Stimulated activated naive CD8-positive, alpha-beta T cell treated with anti-CD3 and anti-CD28 coated beads, Interleukin-15, Interleukin-2, amounts not matched to agents 100 ng/mL and 50 ng/mL, for 24 hours (primary cell): ENCODE results near the gene PGPEP1.

ENCODE experiments used
- H3K27ac Mint-ChIP-seq: one replicate; pipeline ENCODE4 v1.8.0; 2021; ENCODE audit warnings: mild to moderate bottlenecking, mixed read lengths
- H3K27me3 Mint-ChIP-seq: one replicate; pipeline ENCODE4 v1.8.0; 2021; ENCODE audit warnings: mixed read lengths
- H3K36me3 Mint-ChIP-seq: one replicate; pipeline ENCODE4 v1.8.0; 2021; ENCODE audit warnings: low read depth, mixed read lengths
- H3K4me1 Mint-ChIP-seq: one replicate; pipeline ENCODE4 v1.8.0; 2021; ENCODE audit warnings: low read depth, mixed read lengths
- H3K4me3 Mint-ChIP-seq: one replicate; pipeline ENCODE4 v1.8.0; 2021; ENCODE audit warnings: mild to moderate bottlenecking, mixed read lengths
- H3K9me3 Mint-ChIP-seq: one replicate; pipeline ENCODE4 v1.8.0; 2021; ENCODE audit warnings: mixed read lengths

Gene PGPEP1

DNA sequence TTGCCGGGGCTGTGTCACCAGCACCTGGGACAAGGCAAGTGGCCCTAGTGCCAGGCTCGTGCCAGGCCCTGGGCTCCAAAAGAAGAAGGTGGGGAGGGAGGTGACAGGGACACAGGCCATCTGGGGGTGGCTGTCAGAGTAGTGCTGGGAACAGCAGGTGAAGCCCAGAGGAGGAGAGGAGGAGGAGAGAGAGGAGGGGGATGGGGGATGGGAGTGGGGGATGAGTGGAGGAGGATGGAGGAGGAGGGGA, 36.3 kb upstream of the PGPEP1 start:
- peak overlapping the region; percentile 84 for H3K4me3 Mint-ChIP-seq
- H3K4me1 Mint-ChIP-seq = peaks cover 62% of the 10 kb centered on the region

DNA sequence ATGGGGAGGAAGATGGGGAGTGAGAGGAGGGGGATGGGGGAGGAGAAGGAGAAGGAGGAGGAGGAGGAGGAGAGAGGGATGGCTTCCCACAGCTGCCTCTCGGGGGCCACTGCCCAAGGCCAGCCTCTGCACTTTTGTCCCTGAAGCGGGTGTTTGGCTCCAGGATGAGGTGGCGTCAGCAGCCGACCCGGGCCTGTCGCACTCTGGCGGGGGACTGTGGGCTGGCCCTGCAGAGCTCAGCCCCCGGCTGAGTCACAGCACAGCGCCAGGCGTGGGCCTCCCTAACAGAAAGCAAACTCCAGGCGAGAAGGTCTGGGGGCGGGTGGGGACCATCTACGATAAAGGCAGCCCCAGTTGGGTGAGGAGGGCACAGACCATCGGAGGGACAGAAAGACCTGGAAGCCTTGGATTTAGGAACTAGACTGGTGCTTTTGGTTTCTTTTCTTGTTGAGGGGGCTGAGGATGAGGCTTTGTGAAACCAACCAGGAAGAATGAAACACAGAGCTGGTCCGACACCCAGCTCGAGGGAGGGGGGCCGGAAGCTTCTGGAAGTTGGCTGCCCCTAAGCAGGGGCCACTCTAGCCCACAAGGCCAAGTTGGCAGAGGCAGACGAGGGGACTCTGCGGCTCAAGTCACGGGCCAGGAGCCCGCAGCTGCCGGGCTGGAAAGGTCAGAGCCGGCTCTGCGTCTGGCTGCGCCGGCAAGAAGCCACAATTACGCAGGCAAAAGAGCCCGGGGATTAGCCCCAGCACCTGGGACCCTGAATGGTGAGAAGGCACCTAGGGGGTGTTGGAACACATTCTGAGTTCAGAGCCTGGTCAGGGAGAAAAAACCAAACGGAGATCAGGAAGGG, 35.7 kb upstream of the PGPEP1 start:
- peaks cover 29% of the 10 kb centered on the region for H3K36me3 Mint-ChIP-seq
- no peaks in the 10 kb centered on the region for H3K9me3 Mint-ChIP-seq
- no peaks in the 10 kb centered on the region for H3K27me3 Mint-ChIP-seq
- H3K27ac Mint-ChIP-seq = peak overlapping the region; percentile 95
- H3K4me1 Mint-ChIP-seq = peaks cover 58% of the 10 kb centered on the region
- H3K4me3 Mint-ChIP-seq = peak overlapping the region; percentile 84

More for the DNA sequence above, 36.3 kb upstream of the PGPEP1 start:
- peak overlapping the region; percentile 95 for H3K27ac Mint-ChIP-seq
- peaks cover 28% of the 10 kb centered on the region for H3K36me3 Mint-ChIP-seq
- H3K27me3 Mint-ChIP-seq = no peaks in the 10 kb centered on the region
- H3K9me3 Mint-ChIP-seq = no peaks in the 10 kb centered on the region

DNA sequence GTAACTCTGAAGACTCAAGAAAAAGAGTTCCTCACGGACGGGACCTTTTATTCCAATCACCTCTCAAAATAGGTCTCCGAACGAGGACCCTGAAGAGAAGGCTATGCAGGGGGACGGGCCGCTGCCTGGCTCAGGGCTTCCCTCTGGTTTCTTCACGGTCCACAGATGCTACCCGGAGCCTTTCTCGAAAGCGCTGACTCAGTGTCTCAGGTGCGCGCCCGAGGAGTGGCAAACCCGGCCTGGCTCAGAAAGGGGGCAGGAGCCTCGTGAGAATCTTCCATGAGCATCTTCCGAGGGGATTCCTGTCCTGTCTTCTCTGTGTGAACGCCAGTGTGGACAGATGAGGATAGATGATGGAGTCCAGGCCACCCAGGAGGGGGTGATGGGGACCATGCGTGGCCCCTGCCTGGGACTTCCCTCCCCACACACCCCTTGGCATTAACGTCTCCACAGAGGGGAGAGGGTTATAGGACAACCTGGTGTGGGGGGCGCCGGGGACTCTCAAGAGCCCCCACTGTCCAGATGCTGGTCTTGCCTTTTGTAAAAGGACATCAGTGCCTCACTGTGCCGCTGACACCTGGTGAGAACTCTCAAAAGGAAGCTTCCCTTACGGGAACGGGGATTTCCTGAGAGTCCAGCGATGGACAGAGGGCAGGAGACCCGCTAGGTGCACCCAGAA, 34.0 kb upstream of the PGPEP1 start:
- Mint-ChIP-seq H3K9me3 (no peaks in the 10 kb centered on the region), H3K27me3 (no peaks in the 10 kb centered on the region), H3K4me1 (peaks cover 62% of the 10 kb centered on the region), H3K27ac (peak overlapping the region; percentile 95), H3K36me3 (peaks cover 29% of the 10 kb centered on the region), H3K4me3 (peak overlapping the region; percentile 84)

DNA sequence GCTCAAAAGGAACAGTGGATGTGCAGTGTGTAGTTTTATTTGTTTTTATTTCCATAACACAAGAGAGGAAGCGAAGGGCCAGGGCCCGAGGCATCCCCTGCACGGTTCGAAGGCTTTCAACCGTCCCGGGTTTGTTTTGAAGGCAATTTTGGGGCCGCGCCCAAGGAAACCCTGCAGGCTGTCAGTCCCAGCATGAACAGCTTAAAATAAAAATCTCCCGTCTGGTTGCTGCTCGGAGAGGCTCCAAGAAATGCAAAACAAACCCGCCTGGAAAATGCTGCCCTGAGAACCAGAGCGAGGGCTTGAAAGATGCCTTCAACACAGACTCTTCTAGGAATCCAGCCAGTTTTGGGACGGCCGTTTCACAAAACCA, 33.5 kb upstream of the PGPEP1 start:
- H3K4me3 Mint-ChIP-seq = peak overlapping the region; percentile 54

DNA sequence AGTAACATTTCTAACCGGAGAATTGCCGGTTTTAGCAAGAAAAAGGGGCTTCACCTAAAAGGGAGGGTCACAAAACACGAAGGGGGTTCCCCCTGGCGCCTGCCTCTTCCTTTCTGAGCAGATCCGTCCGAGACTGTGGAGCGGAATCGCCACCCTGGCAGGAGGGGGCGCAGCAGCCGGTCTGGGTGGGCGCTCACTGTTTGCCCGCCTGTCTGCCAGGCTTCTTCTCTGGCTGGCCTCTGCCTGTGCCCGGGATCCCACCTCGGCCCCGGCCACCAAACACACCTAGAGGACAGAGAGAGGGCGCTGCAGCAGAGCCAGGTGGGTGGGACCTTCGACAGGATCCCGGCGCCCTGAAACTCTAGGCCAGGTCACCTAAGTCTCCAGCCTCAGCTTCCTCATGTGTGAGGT, 33.1 kb upstream of the PGPEP1 start:
- no peaks in the 10 kb centered on the region for H3K27me3 Mint-ChIP-seq
- peak overlapping the region; percentile 54 for H3K4me3 Mint-ChIP-seq
- H3K36me3 Mint-ChIP-seq = peaks cover 29% of the 10 kb centered on the region
- peak overlapping the region; percentile 95 for H3K27ac Mint-ChIP-seq
- H3K9me3 Mint-ChIP-seq = no peaks in the 10 kb centered on the region
- peaks cover 54% of the 10 kb centered on the region for H3K4me1 Mint-ChIP-seq

More for the DNA sequence above, 33.5 kb upstream of the PGPEP1 start:
- Mint-ChIP-seq H3K36me3 (peaks cover 29% of the 10 kb centered on the region), H3K27ac (peak overlapping the region; percentile 95), H3K4me1 (peaks cover 58% of the 10 kb centered on the region), H3K27me3 (no peaks in the 10 kb centered on the region), H3K9me3 (no peaks in the 10 kb centered on the region)

DNA sequence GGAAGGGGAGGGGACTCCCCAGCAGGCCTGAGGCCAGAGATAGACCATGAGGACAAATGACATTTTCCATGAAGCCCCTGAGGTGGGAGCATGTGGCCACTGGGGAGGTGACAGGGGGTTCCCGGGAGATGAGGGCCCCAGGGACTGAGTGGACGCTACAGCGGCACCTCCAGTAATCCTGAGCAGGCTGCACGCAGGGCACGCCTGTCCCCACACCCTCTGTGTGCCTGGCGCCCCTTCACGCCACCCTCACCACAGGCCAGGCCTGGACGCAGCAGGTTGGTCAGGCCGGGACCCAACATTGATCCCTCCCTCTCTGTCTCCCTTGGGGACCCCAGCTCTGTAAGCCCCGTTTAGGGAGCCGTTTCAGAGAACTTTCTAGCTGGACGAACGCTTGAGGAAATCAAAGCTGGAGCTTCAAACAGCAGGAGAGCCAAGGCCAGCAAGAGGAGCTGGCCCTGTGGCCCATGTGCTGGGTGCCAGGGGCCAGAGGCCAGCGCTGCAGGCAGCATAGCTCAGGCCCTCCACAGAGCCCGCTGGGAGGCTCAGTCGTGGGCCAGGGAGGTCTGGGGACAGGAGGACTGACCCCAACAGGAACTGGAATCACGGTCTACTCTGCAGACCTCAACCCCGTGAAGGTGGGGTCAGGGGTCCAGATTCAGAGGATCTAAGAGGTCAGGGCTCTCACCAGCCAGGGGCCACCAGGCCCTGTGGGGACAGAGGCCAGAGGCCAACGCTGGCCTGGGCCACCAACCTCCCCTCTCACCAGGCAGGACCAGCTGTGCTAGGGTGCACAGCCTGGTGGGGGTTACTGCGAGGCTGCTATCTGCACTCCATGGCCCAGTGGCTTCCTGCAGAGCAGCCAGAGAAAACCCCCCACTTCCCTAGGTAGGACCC, 32.1 kb upstream of the PGPEP1 start:
- Mint-ChIP-seq H3K9me3 (no peaks in the 10 kb centered on the region), H3K36me3 (peaks cover 36% of the 10 kb centered on the region), H3K27me3 (no peaks in the 10 kb centered on the region), H3K4me1 (peaks cover 48% of the 10 kb centered on the region), H3K4me3 (no peak overlapping the region), H3K27ac (peak overlapping the region; percentile 31)

DNA sequence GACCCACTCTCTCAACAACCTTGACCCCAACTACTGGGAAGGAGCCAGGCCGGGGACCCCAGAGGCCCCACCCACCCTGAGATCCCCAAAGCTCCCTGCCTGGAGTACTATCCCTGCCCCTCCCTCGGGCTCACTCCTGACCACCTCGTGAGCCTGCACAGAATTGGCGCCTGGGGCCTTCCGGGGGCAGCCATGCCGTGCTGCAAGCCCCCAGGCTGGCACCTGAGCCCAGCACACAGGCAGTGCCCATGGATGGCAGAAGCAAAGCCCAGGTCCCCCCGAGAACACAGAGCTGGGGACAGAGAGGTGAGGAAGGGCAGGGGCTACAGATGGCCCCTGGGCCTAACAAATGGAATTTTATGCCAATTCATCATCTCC, 31.5 kb upstream of the PGPEP1 start:
- H3K4me3 Mint-ChIP-seq = no peak overlapping the region
- no peaks in the 10 kb centered on the region for H3K27me3 Mint-ChIP-seq
- H3K36me3 Mint-ChIP-seq = peaks cover 38% of the 10 kb centered on the region
- H3K9me3 Mint-ChIP-seq = no peaks in the 10 kb centered on the region
- peaks cover 41% of the 10 kb centered on the region for H3K4me1 Mint-ChIP-seq
- H3K27ac Mint-ChIP-seq = no peak overlapping the region

DNA sequence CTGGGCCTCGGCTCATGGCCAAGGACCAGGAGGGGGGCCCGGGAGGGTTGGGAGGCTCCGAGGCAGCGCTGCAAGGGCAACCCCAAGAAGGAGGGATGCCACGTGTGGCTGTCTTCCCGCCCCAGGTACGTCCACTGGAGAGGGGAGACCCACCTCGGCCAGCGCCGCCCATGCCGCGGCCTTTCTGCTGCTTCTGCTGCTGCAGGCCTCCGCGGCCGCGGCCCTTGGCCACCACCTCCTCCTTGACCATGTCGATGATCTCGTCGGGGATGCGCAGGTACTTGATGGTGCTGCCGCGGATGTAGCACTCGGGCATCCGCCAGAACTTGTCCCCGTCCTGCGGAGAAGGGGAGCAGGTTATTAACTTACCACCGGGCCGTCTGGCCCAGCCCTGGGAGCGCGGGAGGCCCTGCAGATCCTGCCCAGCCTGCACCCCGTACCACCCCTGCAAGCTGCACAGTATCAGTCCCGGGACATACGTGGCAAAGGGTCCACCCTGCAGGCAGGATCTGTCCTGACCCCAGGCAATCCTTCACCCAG, 30.8 kb upstream of the PGPEP1 start:
- Mint-ChIP-seq H3K4me1 (peaks cover 41% of the 10 kb centered on the region), H3K27ac (no peak overlapping the region), H3K4me3 (no peak overlapping the region), H3K36me3 (peaks cover 43% of the 10 kb centered on the region), H3K9me3 (no peaks in the 10 kb centered on the region), H3K27me3 (no peaks in the 10 kb centered on the region)

DNA sequence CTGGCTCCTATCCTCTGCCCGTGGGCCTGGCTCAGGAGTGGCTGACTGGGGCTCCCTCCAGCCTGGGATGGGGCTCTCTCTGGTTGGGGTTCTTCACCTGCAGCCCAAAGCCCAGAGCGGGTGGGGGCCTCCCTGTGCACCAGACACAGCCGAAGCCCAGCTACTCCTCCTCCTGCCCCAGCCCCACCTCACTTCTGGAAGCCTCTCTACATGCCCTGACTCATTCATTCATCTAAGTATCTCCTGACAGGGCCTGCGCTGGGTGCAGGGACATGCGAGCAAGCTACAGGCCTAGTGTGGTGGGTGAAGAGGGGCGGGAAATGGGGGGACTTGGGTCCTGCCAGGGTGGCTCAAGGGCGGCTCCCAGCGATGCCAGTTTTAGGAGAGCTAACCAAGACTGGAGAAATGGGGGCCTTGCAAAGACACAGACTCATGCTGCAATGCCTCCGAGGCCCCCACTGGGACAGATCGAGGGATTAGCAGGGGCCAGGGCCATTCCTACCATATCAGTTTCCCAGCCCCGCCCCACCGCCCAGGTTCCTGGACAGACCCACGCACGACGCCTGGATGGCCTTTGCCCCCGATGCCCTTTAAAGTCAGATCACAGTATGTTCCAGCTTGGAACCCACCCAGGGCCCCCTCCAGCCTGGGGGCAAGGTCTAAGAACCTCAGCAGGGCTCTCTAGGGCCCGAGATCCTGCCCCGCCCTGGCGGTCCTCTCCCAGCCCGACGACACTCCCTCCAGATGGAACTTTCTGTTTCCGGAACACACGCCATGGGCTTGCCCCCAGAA, 30.1 kb upstream of the PGPEP1 start:
- no peak overlapping the region for H3K4me3 Mint-ChIP-seq
- no peaks in the 10 kb centered on the region for H3K9me3 Mint-ChIP-seq
- no peaks in the 10 kb centered on the region for H3K27me3 Mint-ChIP-seq
- H3K36me3 Mint-ChIP-seq = peaks cover 38% of the 10 kb centered on the region
- peak overlapping the region; percentile 49 for H3K27ac Mint-ChIP-seq
- peaks cover 34% of the 10 kb centered on the region for H3K4me1 Mint-ChIP-seq

DNA sequence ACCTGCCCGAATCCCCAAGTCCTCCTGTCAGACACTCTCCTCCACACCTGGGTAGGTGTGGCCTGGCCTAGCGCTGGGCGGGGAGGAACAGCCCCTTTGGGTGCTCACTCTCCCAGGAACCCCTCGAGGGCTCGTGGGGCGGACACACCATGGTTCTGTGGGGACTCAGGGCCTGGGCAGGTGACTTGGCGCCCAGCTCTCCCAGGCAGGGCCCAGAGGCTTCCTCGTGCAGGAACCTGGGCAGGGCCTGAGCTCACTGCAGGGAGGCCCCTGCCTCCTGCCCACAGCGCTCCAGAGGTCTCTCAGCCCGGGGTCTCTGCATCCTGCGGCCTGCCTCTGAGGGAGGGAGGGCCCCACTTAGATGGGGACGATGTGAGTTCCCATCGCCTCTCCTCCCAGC, 29.4 kb upstream of the PGPEP1 start:
- no peak overlapping the region for H3K4me3 Mint-ChIP-seq
- H3K27ac Mint-ChIP-seq = no peak overlapping the region
- peaks cover 33% of the 10 kb centered on the region for H3K4me1 Mint-ChIP-seq
- peaks cover 41% of the 10 kb centered on the region for H3K36me3 Mint-ChIP-seq
- H3K27me3 Mint-ChIP-seq = no peaks in the 10 kb centered on the region
- H3K9me3 Mint-ChIP-seq = no peaks in the 10 kb centered on the region

DNA sequence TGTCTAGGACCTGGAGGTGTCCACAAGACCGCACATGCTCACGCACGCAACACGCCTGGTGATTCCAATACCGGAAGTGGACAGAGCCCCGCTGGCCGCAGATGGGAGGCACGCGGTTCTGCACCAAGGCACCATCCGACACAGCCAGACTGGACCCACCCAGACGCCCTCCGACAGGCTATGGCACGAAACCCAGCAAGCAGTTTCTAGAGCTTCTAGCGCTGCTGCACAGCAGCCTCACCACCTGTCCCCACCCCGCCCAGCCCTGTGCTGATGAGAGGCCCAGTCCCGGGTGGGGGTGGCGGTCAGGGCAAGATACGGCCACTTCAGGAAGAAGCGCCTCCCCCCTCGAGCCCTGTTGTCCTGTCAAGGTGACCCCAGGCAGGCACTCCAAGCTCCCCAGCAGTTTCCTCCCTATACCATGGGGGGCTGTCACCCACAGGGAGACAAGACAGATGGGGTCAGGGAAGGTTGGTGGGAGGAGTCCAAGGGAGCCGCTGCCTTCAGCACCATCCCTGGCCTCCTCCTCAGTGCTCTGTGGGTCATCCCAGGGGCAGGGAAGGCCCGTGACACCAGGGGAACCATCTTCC, 28.8 kb upstream of the PGPEP1 start:
- peaks cover 33% of the 10 kb centered on the region for H3K4me1 Mint-ChIP-seq
- H3K27me3 Mint-ChIP-seq = no peaks in the 10 kb centered on the region
- peaks cover 40% of the 10 kb centered on the region for H3K36me3 Mint-ChIP-seq
- H3K27ac Mint-ChIP-seq = no peak overlapping the region
- no peak overlapping the region for H3K4me3 Mint-ChIP-seq
- H3K9me3 Mint-ChIP-seq = no peaks in the 10 kb centered on the region

DNA sequence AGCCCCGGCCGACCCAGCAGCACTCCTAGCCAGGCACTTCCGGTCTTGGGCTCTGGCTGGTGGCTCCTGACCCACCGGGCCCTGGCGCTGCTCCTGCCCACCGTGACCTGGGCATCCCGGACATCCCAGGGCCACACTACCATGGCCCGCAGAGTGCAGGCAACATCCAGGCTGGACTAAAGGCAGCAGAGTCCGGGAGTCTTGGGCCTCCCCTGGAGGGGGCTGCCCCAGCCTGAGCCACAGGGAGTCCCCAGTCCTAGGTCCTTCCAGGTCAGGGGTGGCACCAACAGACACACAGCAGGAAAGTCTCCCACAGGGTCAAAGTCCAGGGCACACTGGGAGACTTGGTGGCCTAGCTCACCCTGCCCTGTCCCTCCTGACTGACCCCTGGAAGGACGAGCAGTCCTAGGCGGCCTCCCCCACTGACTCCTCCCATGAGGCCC, 28.3 kb upstream of the PGPEP1 start:
- peaks cover 34% of the 10 kb centered on the region for H3K36me3 Mint-ChIP-seq
- H3K4me1 Mint-ChIP-seq = peaks cover 29% of the 10 kb centered on the region
- H3K27me3 Mint-ChIP-seq = no peaks in the 10 kb centered on the region
- no peak overlapping the region for H3K4me3 Mint-ChIP-seq
- peak overlapping the region; percentile 26 for H3K27ac Mint-ChIP-seq
- no peaks in the 10 kb centered on the region for H3K9me3 Mint-ChIP-seq

DNA sequence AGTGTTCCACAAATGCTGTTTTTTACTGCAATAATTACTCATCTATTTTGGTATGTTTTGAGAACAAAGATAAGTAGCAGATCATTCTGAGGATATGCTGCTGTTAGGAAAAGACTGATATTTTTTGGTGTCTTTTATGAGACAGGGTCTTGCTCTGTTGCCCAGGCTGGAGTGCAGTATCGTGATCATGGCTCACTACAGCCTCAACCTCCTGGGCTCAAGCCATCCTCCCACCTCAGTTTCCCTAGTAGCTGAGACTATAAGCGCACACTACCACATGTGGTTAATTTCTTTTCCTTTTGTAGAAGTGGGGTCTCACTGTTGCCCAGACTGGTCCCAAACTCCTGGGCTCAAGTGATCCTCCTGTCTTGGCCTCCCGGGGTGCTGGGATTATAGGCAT, 27.0 kb upstream of the PGPEP1 start:
- no peaks in the 10 kb centered on the region for H3K9me3 Mint-ChIP-seq
- no peak overlapping the region for H3K4me3 Mint-ChIP-seq
- H3K27ac Mint-ChIP-seq = no peak overlapping the region
- H3K36me3 Mint-ChIP-seq = peaks cover 27% of the 10 kb centered on the region
- H3K27me3 Mint-ChIP-seq = no peaks in the 10 kb centered on the region
- peaks cover 31% of the 10 kb centered on the region for H3K4me1 Mint-ChIP-seq
